Nucleus accumbens (tissue), 56 donors: Measurements from ENCODE around the gene CRTC2.

Experiments used
- DNase-seq, 56 donors: peaks; one replicate each; lab custom pipeline; 2025; lab: John Stamatoyannopoulos, UW

CRTC2 gene

GRCh38 chr1:153899509-153899908, 58.9 kb downstream of the CRTC2 start:
- DNase-seq, result no peak
